GOT3 (cell line): ENCODE data around the gene GLIS1.

Source experiments
- DNase-seq: peaks from one replicate; lab custom pipeline; 2025; ENCODE audit warnings: mixed read lengths; lab: John Stamatoyannopoulos, UW

The GLIS1 gene

DNA sequence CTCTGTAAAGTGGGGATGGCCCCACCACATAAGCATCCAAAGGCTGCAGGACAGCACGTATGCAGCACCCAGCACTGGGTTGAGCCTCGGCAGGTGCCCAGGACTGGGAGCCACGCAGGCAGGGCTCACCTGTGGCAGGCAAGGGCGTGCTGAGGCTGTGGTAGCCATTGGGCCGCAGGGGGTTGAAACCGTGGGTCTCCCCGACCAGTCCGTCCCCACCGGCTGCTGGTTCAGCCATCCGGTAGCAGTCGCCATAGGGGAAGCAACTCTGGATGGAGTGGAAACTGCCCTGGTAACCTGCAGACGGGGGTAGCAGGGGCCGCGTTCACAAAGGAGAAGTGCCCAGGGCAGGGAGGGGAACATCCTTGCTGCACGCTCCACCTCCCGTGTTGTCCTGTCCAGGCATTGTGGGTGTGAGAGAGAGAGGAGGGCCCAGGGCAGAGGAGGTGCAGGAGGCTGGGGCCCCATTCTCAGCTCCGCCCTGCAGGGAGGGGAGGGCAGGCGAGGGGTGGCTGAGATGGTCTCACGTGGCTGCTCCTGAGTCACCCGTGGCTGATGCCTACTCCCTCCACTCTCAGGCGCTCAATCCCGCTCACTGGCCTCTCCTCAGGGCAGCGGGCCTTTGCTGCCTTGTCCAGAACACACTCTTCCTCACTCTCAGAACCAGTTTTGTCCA, 229.8 kb downstream of the GLIS1 start:
- no peak for DNase-seq

DNA sequence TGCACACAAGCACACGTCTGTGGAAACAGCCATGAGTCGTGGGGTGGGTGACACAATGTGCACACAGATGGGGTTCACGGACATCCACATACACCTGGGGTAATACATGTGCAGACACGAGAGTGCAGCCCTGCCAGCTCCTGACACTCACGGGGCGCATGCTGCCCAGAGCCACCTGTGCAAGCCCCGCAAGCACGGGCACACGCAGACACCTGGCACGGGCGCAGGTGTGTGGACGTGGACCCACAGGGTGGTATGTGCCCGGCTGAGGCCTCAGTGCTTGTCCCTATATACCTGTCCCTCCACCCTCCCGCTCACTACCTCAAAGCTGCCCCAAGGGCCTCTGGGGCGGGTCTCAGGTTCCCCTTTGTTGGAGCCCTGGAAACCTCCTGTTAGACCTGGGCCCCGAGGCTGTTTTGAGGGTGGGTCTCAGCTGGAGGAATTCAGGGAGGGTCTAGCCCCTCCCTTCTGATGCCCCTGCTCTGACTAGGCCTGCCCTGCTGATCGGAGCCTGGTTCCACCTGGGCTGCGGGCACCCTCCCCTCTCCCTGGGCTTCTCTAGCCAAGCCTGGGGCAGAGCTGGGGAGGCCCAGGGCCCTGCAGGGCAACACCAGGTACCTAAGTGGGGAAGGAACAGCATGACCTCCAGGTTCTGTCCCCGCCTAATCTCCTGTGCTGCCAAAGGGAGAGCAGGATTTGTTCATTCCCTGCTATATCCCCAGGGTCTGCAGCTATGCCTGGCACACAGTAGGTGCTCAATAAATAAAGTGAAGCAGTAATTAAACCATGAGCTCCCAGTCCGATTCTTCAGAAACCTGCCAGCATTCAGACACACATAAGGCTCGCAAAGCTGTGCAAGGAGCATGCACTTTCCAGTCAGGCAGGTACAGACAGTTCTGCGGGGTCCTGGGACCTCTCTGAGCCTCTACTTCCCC, 230.6 kb downstream of the GLIS1 start:
- DNase-seq, result no peak

DNA sequence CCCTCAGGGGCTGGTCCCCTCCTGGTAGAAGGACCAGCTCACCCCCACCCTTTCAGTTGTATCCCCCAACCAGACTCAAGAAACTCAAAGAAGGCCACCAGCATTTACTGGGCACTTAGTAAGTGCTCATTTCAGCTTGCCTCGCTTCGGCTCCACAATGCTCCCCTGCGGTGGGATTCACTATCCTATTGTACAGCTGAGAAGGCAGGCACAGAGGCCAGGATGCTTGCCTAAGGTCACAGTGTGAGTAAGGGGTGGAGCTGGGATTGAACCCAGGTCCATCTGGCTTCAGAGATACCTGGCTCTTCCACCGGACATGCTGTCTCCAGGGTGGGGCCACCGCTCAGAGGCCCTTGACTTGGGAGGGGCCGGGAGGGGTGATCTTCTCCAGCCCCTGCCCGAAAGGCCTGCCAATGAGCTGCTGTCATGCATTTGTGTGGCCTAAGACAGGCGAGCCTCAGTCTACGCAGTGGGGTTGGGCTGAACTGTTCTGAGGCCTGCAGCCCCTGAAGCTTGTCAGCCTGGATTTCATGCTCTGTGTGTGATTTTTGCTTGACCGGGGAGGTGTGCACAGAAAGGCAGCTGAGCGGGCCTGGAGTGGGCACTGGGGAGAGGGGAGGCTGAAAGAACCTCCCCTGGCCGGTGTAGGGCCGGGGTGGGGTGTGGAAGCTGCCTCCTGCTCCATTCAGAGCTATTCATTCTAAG, 231.7 kb downstream of the GLIS1 start:
- DNase-seq, result no peak

DNA sequence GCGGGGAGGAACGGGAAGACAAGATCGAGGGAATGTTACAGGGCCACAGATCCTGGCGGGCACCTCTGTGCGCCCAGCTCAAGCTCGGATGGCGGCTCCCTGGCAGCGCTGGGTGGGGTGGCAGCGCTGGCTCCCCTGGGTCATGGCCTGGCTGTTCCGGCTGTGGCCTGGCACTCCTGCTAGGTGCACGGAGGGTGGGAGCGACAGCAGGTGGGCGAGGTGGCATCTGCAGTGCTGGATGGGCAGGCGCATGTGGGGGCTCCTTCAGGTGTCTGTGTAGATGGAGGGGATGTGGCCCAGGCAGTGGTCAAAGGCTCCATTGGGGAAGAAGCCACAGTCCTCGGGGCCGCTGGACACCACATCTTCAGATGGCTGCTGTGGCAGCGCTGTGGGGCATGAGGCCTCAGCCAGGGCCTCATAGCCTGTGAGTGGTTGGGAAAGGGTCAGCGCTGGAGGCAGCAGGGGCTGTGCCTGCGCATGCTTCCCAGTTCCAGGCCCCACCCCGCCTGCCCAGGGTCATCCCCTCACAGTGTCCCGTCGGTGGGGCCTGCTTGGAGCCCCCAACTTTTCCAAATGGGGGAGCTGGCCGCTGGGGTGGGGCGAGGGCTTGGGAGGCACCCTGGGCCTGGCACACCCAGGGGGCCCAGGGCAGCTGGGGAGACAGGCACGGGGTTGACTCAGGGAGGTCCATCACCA, 232.5 kb downstream of the GLIS1 start:
- no peak for DNase-seq

DNA sequence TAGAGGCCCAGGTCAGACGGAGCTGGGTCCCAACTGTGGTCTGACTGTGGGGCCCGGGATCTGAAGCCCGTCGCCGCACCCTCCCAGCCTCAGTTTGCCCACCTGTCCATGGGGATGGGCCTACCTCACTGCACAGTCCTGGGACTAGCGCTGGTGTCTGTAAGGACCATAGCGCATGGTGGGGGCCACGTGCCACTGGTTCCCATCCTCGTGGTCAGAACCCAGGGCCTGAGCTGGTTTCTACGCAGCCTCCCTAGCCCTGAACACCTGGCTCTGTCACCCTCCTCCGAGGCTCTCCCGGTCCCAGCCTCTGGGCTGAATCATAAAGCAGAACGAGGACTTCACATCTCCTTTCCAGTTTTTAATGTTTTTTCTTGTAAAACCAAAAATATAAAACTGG, 233.1 kb downstream of the GLIS1 start:
- no peak for DNase-seq

DNA sequence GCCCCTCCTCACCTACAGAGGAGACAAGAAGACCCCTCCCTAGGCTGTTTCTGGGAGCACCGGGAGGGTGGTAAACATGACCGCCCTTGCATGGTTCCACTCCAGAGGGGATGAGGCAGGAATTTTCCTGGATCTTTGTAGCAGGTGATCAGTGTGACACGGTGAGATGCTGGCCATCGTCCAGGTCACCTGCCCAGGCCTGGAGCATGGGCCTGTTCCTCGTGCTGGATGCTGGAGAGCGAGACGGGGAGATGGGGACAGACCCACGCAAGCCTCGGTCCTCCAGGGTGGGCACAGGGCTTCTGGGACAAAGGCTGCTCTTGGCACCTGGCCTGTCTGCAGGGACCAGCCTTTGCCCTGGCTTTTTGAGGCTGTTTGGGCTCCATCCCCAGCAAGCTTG, 233.6 kb downstream of the GLIS1 start:
- DNase-seq, result no peak

DNA sequence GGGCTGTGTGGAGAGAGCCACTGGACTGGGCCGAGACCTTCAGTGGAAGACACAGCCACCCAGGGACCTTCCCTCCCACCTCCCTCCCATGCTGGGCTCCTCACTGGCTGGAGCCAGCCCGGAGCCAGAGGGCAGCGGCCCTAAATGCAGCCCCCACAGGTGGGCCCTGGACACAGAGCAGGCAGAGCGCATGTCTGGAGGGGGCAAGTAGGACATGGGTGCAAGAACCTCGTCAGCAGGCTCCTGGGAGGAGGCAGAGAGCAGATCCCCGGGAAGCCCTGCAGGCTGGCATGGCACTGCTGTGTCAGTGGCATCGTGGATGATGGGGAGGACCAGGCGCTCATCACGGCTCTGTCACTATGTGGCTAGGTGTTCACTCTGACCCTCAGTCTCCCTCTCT, 234.1 kb downstream of the GLIS1 start:
- no peak for DNase-seq

DNA sequence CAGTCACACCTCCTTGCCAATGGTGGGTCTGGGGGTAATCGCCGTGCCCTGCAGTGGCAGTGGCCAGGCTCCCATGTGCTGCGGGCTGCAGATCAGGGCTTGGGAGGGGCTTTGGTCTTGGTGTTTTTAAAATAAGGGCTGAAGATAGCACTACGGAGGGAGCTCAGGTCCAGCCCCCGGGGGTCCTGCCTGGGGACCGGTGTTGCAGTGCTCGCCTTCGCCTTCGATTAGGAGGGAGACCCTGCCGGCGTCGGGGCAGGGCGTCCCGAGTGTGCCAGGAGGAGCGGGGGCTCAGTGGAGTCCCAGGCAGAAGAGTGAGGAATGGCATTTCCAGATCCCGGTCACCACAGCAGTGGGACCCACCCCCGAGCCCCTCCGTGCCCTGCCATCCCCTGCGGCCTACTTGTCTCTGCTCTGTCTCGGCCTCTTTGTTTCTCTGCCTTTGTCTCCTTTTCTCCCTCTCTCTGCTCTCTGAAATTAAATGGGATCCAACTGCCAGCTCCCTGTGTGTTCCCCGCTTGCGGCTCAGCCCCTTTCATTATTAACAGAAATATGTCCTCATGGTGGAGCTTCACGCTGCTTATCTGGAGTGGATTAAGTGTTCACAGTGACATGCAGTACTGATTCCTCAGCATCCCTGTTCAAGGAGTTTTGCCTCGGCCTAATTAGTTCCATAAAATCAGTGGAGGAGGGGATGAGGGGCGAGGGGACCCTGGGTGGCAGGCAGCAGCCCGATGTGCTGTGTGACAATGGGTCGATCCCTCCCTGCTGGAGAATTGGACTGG, 235.3 kb downstream of the GLIS1 start:
- no peak for DNase-seq

DNA sequence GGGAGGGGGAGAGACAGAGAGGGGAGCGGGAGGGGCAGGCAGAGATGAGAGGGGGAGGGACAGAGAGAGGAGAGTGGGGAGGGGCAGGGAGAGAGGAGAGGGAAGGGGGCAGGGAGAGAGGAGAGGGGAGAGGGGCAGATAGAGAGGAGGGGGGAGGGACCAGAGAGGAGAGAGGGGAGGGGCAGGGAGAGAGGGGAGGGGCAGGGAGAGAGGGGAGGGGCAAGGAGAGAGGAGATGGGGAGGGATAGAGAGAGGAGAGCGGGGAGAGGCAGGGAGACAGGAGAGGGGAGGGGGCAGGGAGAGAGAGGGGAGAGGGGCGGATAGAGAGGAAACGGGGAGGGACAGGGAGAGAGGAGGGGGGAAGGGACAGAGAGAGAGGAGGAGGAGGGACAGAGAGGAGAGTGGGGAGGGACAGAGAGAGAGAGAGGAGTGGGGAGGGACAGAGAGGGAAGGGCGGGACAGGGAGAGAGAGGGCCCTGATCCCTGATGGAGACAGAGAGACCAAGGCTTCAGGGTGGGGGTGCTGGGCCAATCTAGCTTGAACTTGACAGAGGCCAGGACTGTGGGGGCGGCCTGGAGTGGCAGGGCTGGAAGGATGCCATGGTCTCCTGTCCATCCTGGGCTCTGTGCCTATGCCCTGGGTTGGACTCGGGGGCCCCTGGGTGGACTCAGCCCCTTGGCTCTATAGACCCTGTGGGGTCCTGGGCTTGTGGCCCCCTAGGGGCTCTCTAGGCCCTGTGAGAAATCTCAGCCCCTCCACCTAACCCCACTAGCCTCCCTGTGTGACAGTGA, 236.1 kb downstream of the GLIS1 start:
- no peak for DNase-seq

DNA sequence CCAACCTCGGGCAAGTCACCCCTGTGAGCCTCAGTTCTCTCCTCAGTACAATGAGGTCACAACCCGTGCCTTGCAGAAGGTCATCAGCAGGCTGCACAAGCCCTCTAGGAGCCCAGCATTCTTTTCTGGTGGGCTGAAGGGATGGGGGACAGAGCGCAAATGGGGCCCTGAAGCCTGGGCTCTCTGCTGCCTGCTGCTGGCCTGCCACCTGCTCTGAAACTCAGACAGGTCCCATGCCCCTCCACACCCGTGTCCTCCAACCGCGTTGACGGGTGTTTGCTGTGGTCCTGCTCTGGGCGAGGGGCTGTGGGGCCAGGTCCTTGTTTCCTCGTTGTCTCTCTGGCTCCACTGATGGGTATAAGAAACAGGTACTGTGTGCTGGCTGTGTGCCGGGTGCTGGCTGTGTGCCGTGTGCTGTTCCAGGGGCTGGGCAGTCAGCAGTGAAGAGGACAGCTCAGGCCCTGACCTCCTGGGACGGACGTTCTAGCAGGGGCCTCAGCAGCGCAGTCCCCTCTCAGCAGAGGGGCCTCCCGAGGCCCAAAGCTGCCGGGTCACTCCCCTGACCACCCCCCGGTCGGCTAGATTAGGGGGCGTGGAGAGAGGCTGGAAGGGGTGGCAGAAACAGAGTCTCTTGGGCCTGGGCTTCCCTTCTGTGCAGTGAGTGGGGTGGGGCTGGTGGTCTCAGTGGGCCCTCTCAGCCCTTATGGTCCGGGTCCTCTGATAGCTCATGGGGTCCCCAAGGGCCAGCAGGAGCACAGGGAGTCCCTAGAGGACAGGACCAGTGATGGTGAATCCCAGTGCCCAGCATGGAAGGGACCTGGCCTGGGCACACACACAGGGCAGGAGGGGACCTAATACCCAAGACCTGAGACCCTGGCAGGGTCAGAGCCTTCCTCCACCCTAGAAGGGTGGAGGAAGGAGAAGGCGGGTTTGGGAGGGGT, 237.6 kb downstream of the GLIS1 start:
- DNase-seq, result no peak

DNA sequence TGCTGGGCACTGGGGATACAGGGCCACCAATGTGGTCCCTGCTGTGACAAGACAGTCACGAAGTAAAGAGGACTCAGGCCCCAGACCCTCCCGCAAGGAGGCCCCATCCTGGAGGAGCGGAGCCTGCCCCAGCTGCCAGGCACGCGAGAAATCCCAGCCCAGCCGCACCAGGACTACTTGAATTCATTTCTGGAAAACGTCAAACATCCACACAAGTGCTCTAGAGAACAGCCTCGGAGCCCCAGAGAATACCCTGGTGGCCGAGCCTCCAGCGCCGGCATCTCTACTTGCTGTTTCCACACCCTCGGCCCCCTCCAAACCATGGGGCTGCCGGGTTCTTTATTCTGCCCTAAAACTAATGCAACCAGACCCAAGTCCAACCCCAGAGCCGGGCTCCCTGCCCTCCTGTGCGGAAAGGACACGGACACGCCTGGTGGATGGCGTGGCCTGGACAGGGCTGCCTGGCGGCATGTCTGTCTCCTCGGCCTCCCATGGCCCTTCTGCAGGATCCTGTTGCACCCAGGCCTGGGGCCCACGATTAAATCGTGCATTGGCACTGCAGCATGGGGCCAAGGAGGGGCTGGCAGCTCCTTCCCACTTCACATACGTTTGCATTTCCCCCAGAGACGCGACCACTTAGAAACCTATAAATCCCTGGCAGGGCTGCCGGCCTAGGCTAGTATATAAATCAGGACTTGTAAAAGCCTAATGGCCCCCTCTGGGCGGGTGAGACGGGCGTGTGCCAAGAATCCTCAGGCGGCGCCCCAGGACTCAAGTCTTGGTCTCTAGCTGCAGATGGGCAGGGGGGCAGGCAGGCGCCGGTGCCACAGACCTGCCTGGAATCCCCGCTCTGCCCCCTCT, 238.5 kb downstream of the GLIS1 start:
- no peak for DNase-seq

DNA sequence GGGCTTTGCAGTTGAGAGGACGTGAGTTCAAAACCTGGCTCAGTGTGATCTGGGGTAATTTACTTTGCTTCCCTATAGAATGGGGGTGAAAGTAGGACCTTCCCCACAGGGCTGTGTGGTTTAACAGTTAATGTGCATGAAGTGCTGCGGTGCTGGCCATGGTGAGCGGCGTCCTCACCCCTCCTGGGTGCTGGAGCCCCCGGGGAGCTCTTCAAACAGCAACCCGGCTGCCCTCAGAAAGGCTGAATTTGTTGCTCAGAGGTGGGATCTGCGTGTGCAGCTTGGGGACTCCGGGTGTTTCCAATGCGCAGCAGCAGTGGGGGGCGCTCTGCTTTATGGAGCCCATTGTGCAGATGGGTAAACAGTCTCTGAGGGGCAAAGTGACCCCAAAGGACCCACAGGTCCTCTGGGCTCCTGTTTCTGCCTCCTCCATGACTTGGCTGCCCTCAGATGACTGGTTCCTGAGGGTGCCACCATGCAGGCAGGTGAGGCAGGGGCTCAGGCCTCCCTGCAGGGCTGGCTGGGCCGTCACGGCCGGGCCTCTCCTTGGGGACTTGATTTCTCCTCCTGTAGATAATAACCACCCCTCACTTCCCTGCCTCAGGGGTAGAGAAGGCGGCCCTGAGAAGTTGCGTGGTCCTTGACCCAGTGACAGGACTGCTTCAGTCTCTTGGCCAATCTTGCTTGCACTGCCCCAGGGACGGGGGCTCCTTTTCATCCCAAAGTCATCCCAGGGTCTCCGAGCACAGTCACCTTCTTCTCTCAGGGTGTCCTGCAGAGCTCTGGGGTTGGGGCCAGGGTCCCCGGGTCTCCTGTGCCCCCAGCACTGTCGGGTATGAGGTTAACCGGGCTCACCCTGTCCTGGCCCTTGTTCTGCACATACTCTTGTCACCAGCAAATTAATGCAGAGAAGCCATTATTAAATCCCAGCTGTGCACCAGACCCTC, 239.4 kb downstream of the GLIS1 start:
- DNase-seq, result no peak

DNA sequence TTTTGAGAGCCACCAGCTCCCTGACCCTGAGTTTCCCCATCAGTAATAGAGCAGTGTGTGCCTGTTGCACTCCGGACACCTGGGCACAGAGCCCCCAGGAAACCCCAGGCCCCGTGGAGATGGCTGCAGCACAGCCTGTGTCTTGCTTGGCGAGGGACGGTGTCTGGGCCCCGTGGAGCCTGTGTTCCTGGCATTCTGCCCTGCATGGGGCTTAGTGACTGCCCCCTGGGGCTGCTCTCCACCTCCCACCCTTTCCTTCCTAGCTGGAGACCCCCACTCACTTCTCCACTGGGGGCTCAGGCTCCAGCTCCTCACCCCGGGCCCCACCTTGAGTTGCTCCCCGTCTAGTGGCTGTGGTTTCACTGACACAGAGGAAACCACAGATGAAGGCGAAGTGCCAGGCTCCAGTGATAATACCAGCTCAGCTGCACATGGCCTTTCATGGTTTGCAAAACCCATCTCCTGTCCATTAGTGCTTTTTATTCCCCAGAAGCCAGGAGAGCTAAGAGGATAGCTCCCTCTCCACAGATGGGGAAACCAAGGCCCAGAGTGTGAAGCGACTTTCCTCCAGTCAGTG, 240.3 kb downstream of the GLIS1 start:
- no peak for DNase-seq

DNA sequence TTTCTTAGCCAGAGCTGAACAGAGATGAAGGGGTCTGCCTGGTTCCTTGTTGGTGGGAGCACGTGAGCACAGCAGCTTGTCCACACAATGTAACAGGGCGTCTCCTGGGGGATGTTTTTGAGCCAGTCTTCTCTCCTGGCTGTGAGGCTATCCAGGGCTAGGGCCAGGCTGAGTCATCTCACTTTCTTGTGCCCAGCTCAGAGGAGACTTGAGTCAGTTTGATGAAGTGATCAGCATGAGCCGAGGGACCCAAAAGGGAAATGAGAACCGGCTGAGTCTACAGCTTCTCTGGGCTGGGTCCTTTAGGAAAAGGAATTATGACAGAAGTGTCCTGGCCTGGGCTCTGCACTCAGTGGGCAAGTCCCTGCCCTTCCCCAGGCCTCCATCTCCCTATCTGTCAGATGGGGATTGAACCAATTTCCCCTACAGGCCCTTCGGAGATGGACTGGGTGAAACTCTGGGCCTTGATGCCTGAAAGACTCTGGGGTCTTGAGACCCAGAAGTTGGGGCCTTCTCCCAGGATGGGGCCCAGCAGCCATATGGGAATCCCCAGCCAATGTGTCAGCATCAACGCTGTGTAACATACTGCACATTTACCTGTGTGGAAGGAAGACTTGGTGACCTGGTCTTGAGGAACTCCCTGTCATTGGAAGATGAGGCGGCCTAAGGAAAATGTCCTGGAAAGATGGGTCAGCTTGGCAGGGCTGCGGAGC, 243.2 kb downstream of the GLIS1 start:
- no peak for DNase-seq

DNA sequence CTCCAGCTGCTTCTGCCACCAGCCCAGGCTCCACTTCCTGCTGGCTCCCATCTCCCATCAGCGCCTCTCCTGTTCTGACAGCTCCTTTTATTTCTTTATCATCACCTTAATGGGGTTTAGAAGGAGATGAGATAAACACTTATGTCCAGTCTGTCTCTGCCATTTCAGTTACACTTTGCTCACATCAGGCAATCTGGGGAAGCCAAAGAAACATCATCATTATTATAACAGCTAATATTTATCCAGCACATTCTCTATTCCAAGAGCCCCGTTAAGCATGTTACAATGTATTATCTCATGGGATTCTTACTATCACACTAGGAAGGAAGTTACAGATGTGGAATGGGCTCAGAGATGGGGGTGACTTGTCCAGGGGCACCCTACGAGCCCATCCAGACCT, 248.6 kb downstream of the GLIS1 start:
- no peak for DNase-seq

DNA sequence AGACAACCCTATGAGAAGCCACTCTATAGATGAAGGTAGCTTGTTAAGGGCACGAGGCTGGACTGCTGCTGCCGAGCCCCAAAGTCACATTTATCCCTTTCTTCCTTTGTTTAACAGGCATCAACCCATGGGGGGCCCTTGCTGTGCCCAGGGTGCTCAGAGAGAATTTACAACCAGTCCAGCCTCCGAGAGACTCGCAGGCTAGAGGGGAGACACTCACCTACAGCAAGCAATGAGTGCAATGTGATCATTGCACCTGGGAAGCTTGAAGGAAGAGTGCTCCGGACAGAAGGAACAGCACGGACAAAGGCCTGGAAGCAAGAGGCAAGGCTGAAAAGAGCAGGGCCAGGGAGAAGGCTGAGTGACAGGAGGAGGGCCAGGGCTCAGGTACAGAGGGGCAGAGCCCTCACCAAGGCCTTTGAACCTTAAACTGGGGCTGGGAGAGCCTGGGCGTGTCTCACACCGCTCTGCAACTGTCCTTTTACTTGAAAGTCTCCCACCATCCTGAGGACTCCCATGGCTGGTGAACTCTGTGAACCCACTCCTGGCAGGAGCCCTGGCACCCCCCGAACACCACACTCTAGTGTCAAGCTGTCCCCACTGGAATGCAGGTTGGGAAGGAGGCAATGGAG, 252.5 kb downstream of the GLIS1 start:
- no peak for DNase-seq
